GM12865 (cell line): ENCODE data around the gene SLC25A23.
"Not testable (repeated sequence)": the region's sequence is repeated elsewhere in the genome, so short reads cannot be mapped to it uniquely, and the experiment has no call there.

ENCODE experiments used
- DNase-seq: peaks from one replicate; pipeline ENCODE4 v3.0.0; 2010; ENCODE audit warnings: low read depth
- H3K4me3 ChIP-seq: 2 replicates; pipeline ENCODE4 v1.5.1; 2011; ENCODE audit warnings: mild to moderate bottlenecking, low read depth, low read length, control low read depth
- TF ChIP-seq, protein P1 (sequence below): IDR thresholded peaks from 2 replicates; pipeline ENCODE4 v1.5.1; 2011; ENCODE audit warnings: low read length, control low read depth, low read depth, inconsistent platforms; ENCODE audit not compliant: insufficient read depth; ENCODE audit errors: missing control alignments

SLC25A23 gene

DNA sequence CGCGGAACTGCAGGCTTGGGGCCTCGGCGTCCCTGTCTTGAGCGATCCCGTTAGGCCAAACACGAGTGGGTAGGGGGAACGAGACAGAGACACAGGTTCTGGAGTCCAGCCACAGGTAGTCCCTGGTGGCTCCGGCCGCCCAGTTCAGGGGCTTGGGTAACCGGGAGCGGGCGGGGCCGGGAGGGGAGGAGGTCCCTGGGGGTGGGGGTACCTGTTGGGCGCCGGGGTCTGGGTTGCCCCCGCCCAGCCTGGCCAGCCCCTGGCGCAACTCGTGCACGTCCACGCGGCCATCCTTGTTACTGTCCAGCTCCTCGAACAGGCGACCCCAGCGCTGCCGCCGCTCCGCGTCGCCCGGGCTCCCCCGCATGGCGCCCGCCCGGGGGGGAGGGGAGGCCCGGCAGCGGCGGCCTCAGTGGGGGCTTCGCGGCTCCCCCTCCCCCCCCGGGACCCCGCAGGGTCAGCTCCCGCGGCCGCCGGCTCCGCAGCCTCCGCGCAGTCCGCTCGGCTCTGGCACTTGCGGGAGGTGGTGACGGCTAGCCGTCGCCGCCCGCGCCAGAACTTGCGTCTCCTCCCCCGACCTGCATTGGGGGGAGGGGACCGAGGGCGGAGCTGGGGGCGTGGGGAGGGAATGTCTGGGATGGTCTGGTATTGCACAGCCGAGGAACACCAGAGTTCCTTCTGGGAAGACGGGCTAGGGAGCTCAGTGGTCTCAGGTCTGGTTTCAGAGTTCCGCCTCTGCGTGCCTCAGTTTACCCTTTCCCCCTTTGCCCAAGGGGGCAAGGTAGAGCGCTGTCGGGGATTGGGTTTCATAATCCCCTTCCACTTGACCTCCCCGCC lies at the start of gene SLC25A23:
Gene SLC25A23, minus strand, starts transcription at position 531 of the 837 bp plus-strand sequence. Its CDS starts 164 bp downstream, at position 367.
- DNase-seq, result peak; percentile 90
- H3K4me3 ChIP-seq, result peak within 1 kb of the TSS; percentile 94
- TF ChIP-seq, protein P1, sequence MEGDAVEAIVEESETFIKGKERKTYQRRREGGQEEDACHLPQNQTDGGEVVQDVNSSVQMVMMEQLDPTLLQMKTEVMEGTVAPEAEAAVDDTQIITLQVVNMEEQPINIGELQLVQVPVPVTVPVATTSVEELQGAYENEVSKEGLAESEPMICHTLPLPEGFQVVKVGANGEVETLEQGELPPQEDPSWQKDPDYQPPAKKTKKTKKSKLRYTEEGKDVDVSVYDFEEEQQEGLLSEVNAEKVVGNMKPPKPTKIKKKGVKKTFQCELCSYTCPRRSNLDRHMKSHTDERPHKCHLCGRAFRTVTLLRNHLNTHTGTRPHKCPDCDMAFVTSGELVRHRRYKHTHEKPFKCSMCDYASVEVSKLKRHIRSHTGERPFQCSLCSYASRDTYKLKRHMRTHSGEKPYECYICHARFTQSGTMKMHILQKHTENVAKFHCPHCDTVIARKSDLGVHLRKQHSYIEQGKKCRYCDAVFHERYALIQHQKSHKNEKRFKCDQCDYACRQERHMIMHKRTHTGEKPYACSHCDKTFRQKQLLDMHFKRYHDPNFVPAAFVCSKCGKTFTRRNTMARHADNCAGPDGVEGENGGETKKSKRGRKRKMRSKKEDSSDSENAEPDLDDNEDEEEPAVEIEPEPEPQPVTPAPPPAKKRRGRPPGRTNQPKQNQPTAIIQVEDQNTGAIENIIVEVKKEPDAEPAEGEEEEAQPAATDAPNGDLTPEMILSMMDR, result no peak

DNA sequence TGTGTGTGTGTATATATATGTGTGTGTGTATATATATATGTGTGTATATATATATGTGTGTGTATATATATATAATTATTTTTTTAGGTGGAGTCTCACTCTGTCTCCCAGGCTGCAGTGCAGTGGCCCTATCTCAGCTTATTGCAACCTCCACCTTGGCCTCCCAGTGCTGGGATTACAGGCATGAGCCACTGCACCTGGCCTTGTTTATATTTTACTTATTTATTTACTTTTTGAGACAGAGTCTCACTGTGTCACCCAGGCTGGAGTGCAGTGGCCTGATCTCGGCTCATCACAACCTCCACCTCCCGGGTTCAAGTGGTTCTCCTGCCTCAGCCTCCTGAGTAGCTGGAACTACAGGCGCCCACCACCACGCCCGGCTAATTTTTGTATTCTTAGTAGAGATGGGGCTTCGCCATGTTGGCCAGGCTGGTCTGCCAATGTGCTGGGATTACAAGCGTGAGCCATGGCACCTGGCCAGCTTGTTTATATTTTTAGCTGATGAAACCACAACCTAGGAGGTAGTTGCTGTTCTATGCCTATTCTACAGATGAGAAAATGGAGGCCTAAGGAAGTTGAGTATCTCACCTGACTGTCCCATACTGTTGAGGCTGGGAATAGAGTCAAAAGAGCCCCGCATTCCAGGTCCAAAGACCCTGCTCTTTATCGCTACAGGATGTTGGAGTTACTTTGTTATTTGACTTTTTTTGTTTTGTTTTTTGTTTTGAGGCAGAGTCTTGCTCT lies 48.6 kb upstream of the SLC25A23 start:
- not testable (repeated sequence) for H3K4me3 ChIP-seq, DNase-seq

DNA sequence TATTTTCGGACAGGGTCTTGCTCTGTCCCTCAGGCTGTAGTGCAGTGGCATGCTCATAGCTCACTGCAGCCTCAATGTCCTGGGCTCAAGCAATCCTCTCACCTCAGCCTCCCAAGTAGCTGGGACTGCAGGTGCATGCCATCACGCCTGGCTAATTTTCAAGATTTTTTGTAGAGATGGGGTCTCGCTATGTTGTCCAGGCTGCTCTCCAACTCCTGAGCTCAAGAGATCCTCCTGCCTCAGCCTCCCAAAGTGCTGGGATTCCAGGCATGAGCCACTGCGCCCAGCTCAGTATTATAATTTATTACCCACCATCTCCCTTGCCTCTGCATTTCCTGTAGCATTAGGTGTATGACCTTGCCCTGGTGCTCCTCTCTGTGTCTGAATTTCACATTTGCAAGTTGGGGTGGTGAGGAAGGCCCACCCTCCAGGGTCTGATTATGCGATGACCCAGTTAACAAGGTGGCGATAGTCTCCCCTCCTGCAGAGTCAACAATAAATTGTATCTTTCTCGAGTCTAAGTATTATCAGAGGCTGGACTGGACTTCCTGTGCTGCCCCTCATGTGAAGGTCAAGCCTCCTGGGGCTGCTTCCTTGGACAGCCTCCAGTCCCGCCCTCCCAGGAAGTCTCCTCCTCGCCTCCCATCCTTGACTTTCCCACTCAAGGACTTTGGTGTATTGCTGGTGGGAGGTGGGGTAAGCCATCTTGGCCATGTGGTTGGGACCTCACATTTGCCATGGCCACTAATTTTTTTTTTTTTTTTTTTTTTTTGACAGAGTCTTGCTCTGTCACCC lies 44.0 kb upstream of the SLC25A23 start:
- no peak for DNase-seq
- no peak overlapping the region for H3K4me3 ChIP-seq
- TF ChIP-seq, protein P1, result no peak

DNA sequence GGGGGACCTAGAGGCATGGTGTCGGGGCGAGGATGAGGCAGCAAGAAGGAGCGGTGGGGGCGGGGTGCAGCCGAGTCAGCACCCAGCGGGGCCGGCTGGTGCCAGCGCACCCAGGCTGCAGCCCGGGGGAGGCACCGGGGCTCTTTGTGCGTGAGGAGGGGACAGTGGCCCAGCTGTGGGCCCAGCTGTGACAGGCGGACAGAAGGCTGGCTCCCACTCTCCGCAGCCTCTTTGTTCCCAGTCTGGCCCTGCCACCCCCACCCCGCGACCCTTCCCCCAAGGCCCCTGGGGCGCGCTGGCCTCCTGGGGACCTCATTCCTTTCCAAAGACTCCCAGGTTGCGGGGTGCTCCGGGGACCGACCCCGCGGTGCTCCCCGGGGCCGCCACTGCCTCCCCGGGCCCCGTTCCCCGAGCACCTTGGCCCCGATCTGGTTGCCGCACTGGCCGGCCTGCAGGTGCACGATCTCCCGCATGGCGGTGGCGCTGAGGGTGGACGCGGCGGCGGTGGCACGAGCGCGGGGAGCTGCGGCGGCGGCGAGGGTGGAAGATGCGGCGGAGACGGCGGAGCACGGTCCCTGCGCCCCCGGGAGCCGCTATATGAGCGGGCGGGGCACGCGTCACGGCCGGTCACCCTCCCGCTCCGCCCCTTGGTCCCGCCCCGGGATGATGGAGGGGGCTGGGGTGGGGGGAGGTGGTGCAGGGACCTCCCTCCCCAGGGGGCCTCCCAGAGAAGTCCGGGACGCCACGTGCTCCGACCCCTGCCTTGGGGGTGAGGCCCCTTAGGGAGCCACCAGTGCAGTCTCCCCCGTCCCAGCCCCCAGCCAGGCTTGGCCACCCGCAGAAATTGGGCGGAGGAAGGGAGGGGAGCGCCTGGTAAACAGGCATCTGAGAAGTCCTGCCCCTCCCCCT lies 42.4 kb upstream of the SLC25A23 start, which contains the start of gene TUBB4A:
Gene TUBB4A, minus strand, starts transcription at position 570 of the 909 bp plus-strand sequence. Its CDS starts 97 bp downstream, at position 473.
- TF ChIP-seq, protein P1, result no peak
- DNase-seq, result peak; percentile 38

DNA sequence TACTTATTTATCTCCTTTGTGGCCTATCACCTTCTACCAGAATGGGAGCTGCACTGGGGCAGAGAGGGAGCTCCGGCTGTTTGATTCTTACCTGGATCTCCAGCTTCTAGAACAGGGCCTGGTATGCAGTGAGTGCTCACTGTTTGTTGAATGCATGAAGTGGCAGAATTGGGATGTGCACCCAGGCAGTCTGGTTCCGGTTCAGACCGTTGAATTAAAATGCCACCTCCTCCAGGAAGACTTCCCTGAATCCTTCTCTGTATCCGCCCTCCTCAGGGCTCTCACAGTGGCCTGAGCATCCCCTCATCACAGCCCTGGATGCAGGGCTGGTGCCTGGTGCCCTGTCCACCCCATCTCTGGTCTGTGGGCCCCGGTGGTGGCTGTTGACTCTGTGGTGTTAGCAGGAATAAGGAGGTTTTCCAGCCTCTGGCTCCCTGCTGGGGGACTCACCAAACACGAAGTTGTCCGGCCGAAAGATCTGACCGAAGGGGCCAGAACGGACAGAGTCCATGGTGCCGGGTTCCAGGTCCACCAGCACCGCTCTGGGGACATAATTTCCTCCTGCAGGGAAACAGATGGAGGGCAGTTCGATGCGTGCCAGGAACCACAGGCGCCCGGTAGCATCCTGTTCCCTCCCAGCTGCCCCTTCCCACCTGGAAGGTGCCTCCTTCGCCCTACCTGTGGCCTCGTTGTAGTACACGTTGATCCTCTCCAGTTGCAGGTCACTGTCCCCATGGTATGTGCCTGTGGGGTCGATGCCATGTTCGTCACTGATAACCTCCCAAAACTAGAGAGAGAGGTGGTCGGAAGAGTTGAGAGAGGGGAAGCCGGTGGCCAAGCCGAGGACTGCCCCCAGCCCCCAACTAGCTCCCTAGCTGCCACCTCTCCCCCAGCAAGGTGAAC lies 41.5 kb upstream of the SLC25A23 start:
- no peak for DNase-seq
- H3K4me3 ChIP-seq, result no peak overlapping the region
- TF ChIP-seq, protein P1, result no peak

More for the DNA sequence above, 42.4 kb upstream of the SLC25A23 start, which contains the start of gene TUBB4A:
- H3K4me3 ChIP-seq, result peak within 1 kb of the TSS; percentile 66
